GM10266 (cell line): Measurements from ENCODE around the gene SLAMF7.

ENCODE experiments used
- DNase-seq: peaks from one replicate; pipeline ENCODE4 v3.0.0; 2012; ENCODE audit errors: extremely low spot score
- CTCF ChIP-seq: IDR thresholded peaks from 2 replicates; pipeline ENCODE4 v1.5.1; 2012; ENCODE audit warnings: mild to moderate bottlenecking, low read depth; ENCODE audit not compliant: control insufficient read depth, insufficient read depth; ENCODE audit errors: missing control alignments

SLAMF7 gene

GRCh38 chr1:160742428-160743127 is 3.5 kb downstream of the SLAMF7 start:
- DNase-seq = no peak
- TF ChIP-seq CTCF = no peak

- no peak for TF ChIP-seq CTCF
Measured at GRCh38 chr1:160743266-160743665, 4.2 kb downstream of the SLAMF7 start.

GRCh38 chr1:160744199-160744851 is 5.3 kb downstream of the SLAMF7 start:
- no peak for TF ChIP-seq CTCF
- no peak for DNase-seq

More at GRCh38 chr1:160743266-160743665, 4.2 kb downstream of the SLAMF7 start:
- no peak for DNase-seq

GRCh38 chr1:160744852-160745520 is 5.9 kb downstream of the SLAMF7 start:
- DNase-seq = no peak
- no peak for TF ChIP-seq CTCF

- DNase-seq = no peak
- no peak for TF ChIP-seq CTCF
Measured at GRCh38 chr1:160745551-160745950, 6.5 kb downstream of the SLAMF7 start.

GRCh38 chr1:160746836-160747500 is 7.9 kb downstream of the SLAMF7 start:
- TF ChIP-seq CTCF = no peak
- no peak for DNase-seq
